GM12801 (cell line): Measurements from ENCODE around the gene NDRG2.

Source experiments
- CTCF ChIP-seq: IDR thresholded peaks from one replicate; pipeline ENCODE4 v1.5.1; 2011; ENCODE audit warnings: control low read depth; ENCODE audit not compliant: insufficient read length; ENCODE audit errors: extremely low read depth

Gene NDRG2

DNA sequence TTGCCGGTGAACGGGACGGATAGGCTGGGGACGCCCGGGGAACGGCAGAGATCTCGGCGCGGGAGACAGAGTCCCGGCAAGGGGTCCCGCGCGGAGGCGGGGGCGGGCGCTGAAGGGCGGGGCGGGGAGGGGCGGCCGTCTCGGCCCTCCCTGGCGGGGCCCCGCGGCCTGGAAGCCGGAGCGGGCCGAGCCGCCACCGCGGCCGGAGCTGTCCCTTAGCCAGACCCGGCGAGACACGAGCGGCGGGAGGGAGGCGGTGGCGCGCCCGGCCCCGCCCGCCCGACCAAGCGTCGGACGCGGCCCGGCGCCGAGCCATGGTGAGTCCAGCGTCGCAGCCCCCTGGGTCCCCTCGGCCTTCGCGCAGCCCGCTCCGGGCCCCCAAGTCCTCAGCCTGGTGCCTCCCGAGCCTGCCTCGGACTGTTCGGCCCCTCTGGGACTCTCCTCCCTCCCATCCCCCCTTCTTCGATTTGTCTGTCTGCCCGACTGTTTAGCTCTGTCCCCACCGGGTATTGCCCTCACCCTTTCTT, 45.3 kb upstream of the NDRG2 start, which contains the start of gene ARHGEF40:
TSS of gene ARHGEF40 (plus strand) at position 222 of the 527 bp plus-strand sequence. CDS start at position 315, 93 bp downstream.
- no peak for TF ChIP-seq CTCF

GRCh38 chr14:21069388-21070082, 44.7 kb upstream of the NDRG2 start:
- TF ChIP-seq CTCF = no peak

GRCh38 chr14:21068521-21069387, 43.9 kb upstream of the NDRG2 start:
- TF ChIP-seq CTCF = no peak

- no peak for TF ChIP-seq CTCF
Measured at GRCh38 chr14:21066882-21067502, 42.1 kb upstream of the NDRG2 start.

DNA sequence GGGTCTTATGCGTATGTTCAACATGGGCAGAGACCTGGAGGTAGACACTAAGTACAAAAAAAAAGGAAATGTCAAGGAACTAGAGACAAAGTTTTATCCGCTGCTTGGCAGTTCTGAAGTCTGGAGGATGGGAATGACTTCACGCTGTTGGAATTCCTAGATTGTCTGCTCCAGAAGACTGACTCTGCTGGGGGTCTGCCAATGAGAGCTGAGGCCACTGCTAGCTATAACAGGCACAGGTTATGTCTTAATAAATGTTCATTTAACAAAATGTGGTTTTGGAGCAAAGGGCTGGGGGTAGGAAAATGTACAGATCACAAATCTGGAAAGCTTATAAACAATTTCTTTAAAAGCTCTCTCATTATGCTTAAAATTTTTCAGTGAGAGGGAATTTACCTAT, 38.6 kb upstream of the NDRG2 start:
- TF ChIP-seq CTCF = no peak

GRCh38 chr14:21061347-21061668, 36.4 kb upstream of the NDRG2 start:
- no peak for TF ChIP-seq CTCF

DNA sequence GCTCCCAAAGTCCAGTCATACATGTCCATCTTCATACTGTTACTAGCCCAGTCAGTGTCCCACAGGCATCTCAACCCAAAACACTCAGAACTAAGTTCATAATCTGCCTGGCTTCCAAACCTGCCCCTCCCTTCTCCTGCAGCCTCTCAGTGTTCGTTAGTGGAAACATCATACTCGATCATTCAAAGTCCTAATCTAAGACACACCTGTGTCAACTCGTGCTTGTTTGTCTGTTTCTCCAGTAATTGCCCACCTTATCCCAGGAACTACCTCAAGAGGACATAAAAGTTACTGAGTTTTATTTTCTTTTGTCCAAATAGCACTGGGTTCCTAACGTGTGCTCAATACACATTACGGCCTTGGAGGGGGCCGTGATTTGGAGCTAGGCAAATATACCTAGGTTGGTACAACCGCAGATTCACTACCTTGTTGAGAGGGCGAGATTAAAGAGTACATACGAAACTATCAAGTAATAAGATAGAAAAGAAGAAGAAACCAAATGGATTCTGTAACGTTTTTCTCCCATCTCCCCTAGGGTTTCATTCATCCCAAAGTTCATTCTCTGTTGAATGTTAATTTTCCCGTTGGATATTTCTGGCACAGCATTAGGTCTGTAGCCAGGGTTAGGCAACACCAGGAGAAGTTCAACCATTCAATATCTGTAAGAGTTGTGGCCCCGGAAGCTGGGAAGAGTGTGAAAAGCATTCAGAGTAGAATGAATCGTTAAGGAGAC, 35.9 kb upstream of the NDRG2 start:
- TF ChIP-seq CTCF = no peak
